ENCODE results near the gene FAM53A.

The FAM53A gene

GRCh38 chr4:1594871-1595788 lies 89.0 kb downstream of the FAM53A start:
- DNase-seq (ENCODE audit: low read depth in 2 of 3, low spot score in 1 of 3), result no peak

DNA sequence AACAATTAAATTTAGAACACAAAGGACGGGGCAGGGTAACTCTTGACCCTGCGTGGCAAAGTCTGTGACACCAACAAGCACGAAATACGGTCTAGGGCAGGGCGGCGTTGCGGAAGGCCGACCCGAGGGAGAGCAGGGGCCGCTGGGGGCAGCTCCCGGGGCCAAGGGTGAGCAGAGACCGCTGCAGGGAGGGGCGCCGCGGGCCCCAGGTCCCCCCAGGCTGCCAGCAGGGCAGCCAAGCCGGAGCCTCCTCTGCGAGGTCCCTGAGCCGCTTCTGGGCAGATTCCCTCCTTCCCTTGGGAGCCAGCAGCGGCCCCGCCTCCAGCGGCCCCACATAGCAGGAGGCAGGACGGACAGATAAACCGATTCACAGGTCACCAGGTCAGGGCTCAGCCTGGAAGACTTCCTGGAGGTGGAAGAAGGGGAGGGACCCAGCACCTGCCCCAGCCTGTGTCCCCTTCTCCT lies 90.2 kb downstream of the FAM53A start:
- DNase-seq (ENCODE audit: low read depth in 2 of 3, low spot score in 1 of 3), result no peak

DNA sequence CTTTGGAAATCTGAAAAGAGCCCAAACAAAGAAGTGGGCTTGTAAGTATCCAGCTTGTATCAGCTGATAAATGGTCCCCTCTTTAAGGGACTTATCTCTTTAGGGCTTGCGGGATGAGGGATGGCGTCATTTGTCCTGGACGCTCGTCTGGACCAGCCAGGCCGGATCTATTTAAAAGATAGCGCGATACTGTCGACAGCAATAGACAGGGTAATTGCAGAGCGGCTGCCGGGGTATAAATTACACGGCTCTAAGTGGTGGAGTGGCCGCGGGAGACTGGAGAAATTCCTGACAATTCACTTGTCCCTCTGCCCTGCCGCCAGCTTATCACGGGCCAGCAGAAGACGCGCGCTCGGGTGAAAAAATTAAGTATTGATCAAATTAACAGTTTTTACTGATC lies 90.7 kb downstream of the FAM53A start:
- no peak for DNase-seq (ENCODE audit: low read depth in 2 of 3, low spot score in 1 of 3)

GRCh38 chr4:1592709-1593417 lies 91.2 kb downstream of the FAM53A start:
- no peak for DNase-seq (ENCODE audit: low read depth in 2 of 3, low spot score in 1 of 3)

GRCh38 chr4:1592068-1592708 lies 91.9 kb downstream of the FAM53A start:
- no peak for DNase-seq (ENCODE audit: low read depth in 2 of 3, low spot score in 1 of 3)

DNA sequence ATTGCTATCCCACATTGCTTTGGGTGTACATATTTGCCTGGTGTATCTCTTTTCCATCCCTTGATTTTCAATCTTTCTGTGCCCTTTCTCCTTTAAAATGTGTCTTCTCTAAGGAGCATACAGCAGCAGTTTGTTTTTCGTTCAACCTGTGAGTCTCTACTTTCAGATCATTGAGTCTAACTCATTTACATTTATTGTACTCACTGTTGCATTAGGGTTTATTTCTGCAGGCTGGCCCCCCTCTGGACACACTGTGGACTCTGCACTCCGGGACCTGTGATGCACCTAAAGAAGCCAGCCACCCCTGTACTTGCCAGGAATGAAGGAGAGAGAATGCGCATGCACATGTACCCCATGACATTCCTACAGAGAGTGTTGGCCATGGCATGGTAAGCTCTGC lies 93.0 kb downstream of the FAM53A start:
- no peak for DNase-seq (ENCODE audit: low read depth in 2 of 3, low spot score in 1 of 3)

DNA sequence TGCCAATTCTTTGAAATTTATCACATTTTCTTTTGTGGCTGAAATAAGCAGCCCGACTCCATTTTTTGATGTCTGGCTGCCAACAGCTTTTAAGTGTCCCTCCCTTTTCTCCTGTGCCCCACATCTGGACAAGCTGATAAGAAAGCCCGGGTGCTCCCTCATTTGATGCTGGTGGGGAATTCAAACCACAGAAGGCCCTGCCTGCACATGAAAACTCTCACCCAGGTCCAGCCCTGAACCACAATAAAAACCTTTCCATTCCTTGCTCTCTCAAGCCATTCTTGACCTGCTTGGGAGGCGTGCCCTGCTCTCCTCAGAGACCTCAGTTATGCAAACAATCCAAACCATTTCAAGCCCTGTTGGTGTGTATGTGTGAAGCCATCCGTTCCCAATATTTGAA lies 93.9 kb downstream of the FAM53A start:
- no peak for DNase-seq (ENCODE audit: low read depth in 2 of 3, low spot score in 1 of 3)

Data from stimulated activated CD4-positive, alpha-beta T cell treated with anti-CD3 and anti-CD28 coated beads, Interleukin-12 subunit alpha, Interleukin-12 subunit beta, amount 100 ng/mL, for 48 hours (primary cell).